HG03575 (cell line): Measurements from ENCODE around the gene RNF126.
"Not testable (repeated sequence)": the region's sequence is repeated elsewhere in the genome, so short reads cannot be mapped to it uniquely, and the experiment has no call there.

Source experiments
- ATAC-seq: cut with Tn5 transposase; IDR thresholded peaks from one replicate; pipeline ENCODE4 v1.9.1; 2021; ENCODE audit not compliant: unreplicated experiment, insufficient number of reproducible peaks, low FRiP score; ENCODE audit errors: extremely low read depth

The RNF126 gene

GRCh38 chr19:662962-663681 lies at the start of gene RNF126:
Gene RNF126, minus strand, starts transcription at chr19:663214. Its CDS starts 93 bp downstream, at chr19:663121.
- no peak for ATAC-seq

DNA sequence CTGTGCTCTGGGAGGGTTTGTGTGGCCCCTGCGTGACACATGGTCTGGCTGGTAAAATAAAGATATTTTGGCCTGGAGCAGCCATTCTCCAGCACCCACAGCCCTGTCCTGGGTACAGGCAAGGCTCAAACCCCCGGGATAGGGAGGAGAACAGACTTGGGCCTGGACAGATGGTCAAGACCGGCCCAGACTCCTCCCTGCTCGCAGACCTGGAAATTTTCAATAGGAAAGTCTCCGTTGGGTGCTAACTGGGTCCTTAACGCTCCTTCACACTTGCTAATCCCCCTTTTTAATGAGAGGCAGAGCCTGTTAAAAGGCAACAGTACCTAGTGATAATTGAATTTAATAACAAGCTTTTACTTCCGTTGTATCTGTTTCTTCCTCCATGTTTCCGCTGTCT lies 48.2 kb upstream of the RNF126 start:
- no peak for ATAC-seq

GRCh38 chr19:710767-711166 lies 47.8 kb upstream of the RNF126 start:
- no peak for ATAC-seq

DNA sequence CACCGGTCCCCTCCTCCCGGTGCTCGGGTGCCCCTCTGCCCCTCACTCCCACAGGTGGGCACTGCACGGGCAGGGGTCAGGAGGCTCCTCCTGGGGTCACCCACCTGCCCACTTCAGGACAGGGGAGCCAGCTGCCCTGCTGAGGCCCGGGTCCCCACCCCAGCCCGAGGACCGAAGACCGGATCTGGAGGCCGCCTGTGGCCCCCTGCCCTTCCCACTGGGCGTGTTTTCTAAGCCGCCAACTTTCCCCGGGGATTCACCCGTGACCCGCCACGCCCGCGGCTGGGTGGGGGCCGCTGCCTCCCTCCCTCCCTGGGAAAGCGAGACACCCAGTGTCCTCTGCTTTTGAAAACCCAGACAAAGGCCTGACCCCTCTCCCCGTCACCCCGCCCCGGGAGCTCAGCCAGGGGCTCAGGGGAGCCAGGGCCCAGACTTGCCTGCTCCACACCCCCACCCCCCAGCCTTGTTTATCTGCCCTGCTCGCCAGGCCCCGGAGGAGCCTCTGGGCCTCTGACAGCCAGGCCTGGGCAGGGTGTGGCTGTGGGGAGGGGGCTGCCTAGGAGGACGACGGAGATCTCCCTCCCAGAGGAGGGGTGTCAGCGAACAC lies 47.1 kb upstream of the RNF126 start:
- no peak for ATAC-seq

DNA sequence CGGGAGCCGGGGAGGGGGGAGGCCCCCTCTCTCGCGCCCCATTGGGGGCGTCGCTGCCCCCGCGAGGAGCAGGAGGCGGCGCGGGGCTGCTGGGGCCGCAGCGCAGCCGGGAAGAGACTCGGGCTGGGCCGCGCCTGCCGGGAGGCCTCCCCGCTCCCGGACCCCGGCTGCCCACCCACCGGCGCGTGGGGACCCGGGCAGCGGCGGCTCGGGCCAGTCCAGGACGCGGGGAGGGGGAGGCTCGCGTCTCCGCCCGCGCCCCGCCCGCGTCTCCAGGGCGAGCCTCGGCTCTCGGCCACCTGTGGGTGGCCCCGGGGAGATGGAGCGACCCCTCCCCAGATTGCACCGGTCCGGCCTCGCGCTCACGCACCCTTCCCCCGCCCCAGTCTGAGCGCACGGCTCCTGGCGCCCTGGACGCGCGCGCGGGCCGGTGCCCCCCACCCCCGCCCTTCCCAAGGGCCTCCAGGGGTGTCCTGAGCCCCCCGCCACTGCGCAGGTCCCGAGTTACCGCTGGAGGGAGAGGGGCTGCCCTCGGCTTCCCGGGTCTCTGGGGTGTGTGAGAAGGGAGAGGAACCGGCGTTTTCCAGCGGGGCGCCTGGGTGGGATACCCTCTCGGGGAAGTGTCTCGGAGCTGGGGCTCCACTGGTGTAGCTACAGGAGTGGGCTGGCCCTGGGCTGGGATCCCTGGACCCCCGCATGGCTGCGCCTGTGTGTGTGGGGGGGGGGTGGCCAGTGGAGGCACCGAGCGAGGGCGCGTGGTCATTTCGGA lies 46.4 kb upstream of the RNF126 start:
- ATAC-seq, result no peak

DNA sequence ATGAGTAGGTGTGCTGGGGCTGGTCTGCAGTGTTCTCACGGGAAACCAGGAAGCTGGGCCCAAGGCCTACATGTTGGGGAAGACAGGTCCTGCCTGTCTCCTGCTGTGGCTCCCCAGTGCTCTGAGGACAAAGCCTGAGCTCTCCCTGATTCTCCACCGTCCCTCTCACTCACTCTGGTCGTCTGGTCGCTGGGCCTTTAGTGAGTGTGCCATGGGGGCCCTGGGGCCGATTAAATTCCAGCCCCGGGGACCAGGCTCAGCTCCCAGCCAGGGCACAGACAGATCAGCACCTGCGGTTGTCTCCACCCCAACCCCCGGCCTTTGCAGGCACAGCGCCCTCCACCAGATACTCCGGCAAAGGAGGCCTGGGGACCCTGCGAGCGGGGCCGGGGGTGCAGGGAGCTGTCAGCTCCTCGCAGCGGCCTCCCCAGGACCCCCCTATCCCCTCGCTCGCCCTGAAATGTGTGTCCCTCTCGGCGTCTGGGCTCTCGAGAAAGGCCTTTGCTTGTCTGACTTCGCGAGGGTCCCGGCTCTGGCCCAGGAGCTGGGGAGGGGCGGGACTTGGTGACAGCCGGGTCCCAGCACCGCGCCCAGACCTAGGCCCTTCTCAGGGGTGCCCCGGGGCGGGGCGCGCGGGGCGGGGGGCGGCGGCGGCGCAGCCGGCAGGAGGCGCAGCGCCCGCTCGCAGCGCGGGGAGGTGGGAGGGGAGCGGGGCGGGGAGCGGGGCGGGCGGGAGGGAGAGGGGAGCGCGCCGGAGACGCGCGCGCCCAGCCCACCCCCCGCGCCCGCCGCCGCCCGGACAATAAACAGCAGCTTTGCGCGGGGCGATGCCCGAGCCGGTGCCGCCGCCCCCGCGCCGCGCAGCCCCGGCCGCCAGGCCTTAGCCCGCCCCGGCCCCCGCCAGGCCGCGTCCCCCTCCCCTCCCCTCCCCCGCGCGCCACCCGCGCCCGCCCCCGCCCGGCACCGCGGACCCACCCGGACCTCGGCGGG lies 45.4 kb upstream of the RNF126 start, which contains the start of gene PALM:
Gene PALM, plus strand, starts transcription at position 782 of the 990 bp plus-strand sequence. CDS start 212 bp downstream, outside the sequence.
- ATAC-seq, result no peak

- no peak for ATAC-seq
These were observed 41.4 kb upstream of the RNF126 start for GRCh38 chr19:704447-704741.

DNA sequence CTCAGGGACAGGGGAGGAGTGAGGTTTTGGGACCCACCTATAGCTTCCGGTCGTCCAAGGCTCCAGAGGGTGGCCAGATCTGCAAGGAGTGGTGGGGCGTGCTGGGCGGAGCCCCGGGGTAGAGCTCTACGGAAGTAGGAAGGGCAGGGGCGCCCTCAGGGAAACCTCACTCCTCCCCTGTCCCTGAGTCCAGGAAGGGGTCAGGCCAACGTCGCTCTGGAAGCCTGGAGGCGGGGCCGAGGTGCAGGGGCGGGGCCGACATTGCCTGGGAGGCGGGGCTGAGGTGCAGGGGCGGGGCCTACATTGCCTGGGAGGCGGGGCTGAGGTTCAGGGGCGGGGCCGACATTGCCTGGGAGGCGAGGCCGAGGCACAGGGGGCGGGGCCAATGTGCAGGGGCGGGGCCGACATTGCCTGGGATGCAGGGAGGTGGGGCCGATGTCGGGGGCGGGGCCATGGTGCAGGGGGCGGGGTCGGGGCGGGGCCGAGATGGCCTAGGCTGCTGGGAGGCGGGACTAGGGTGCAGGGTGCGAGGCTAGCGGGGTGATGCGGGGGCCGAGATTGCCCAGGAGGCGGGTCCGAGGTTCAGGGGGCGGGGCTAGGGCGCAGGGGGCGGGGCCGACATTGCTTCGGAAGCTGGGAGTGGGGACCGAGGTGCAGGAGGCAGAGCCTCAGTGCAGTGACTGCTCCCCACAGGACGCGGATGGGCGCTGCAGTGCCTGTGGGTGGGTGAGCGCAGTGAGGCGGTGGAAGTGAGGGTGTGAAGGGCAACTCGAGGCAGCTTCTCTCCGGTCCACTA lies 40.8 kb upstream of the RNF126 start:
- ATAC-seq, result no peak

GRCh38 chr19:703329-703650 lies 40.3 kb upstream of the RNF126 start:
- ATAC-seq, result no peak

DNA sequence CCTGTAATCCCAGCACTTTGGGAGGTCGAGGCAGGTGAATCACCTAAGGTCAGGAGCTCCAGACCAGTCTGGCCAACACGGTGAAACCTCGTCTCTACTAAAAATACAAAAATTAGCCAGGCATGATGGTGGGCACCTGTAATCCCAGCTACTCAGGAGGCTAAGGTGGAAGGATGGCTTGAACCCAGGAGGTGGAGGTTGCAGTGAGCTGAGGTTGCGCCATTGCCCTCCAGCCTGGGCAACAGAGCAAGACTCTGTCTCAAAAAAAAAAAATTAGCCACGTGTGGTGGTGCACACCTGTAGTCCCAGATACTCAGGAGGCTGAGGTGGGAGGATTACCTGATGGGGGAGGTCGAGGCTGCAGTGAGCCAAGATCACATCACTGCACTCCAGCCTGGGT lies 39.8 kb upstream of the RNF126 start:
- ATAC-seq, result not testable (repeated sequence)

DNA sequence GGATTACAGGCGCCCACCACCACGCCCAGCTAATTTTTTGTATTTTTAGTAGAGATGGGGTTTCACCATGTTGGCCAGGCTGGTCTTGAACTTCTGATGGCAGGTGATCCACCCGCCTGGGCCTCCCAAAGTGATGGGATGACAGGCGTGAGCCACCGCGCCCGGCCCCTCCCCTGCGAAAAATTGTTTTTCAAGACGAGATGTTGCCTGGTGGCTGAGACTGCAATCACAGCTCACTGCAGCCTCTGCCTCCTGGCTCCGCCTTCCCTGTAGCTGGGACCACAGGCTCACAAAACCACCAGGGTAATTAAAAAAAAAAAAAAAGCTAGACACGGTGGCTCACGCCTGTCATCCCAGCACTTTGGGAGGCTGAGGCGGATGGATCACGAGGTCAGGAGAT lies 36.9 kb upstream of the RNF126 start:
- not testable (repeated sequence) for ATAC-seq

- ATAC-seq, result not testable (repeated sequence)
These were observed 35.5 kb upstream of the RNF126 start for GRCh38 chr19:698529-698928.

DNA sequence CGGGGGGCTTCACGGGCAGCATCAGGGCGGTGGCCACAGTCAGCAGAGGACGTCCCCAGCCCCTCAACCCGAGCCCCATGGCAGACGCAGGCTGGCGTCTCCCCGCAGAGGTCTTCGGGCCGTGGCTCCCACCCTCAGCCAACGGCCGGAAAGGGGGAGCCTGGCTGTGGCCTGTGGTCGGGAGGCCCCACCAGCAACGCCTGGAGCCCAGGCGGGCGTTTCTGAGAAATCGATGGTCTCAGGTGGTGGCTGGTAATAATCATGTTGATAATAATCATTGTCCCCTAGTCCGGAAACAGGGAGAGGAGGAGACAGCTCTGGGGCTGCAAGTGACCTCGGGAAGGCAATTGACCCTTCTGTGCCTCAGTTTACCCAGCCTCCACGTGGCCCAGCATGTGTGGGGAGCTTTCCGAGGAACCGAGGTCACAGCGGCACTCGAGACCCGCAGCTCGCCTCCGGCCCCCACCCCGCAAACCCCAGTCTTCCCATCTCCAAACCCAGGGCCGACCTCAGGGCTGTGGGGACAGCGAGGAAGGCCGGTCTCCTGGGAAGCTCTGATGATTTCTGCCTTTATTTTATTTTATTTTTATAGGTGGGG lies 32.4 kb upstream of the RNF126 start, which contains the start of gene PRSS57:
Gene PRSS57, minus strand, starts transcription at position 101 of the 598 bp plus-strand sequence. Its CDS starts 22 bp downstream, at position 79.
- ATAC-seq, result no peak

GRCh38 chr19:694481-695351 lies 31.7 kb upstream of the RNF126 start:
- ATAC-seq, result no peak

DNA sequence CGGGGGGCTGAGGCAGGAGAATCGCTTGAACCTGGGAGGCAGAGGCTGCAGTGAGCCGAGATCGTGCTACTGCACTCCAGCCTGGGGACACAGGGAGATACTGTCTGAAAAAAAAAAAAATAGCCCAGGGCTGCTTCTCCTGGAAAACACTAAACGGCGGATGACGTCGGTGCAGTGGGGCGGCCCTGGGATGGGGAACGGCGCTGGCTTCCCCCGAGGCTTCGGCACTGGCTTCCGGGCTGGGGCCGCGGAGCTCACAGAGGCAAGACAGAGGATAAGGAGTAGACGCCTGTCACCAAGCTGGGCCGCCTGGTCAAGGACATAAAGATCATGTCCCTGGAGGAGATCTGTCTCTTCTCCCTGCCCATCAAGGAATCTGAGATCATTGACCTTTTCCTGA lies 27.2 kb upstream of the RNF126 start:
- ATAC-seq, result no peak

GRCh38 chr19:688992-689391 lies 26.0 kb upstream of the RNF126 start:
- ATAC-seq, result no peak

- ATAC-seq, result no peak
These were observed 25.2 kb upstream of the RNF126 start for GRCh38 chr19:688214-688613.
